Smooth muscle cell (in vitro differentiated cells): Measurements from ENCODE around the gene PHF12. TPM values are rescaled to one million over a fixed set of nuclear protein-coding genes. Genes with fewer than 3 reads are reported as not detected.

Source experiments
- DNase-seq: peaks from one replicate; lab custom pipeline; 2025; ENCODE audit not compliant: unreplicated experiment; lab: John Stamatoyannopoulos, UW
- H2AFZ ChIP-seq: fragments of 200-600 bp; sonication (generic); 2 replicates; pipeline ENCODE4 v1.6.0; 2016; ENCODE audit warnings: antibody characterized with exemption, low read depth, mild to moderate bottlenecking
- H3F3A ChIP-seq: fragments of 200-600 bp; sonication (generic); 2 replicates; pipeline ENCODE4 v1.6.0; 2017; ENCODE audit warnings: antibody characterized with exemption, low read depth
- H3K27ac ChIP-seq: fragments of 200-600 bp; sonication (generic); 2 replicates; pipeline ENCODE4 v1.5.1; 2016; ENCODE audit warnings: low read depth, mild to moderate bottlenecking
- H3K27me3 ChIP-seq: fragments of 200-600 bp; sonication (generic); 2 replicates; pipeline ENCODE4 v1.6.1; 2016; ENCODE audit warnings: low read depth, mild to moderate bottlenecking
- H3K36me3 ChIP-seq: fragments of 200-600 bp; sonication (generic); 2 replicates; pipeline ENCODE4 v1.5.1; 2016; ENCODE audit warnings: low read depth
- H3K4me1 ChIP-seq: fragments of 200-600 bp; sonication (generic); 2 replicates; pipeline ENCODE4 v1.5.1; 2016; ENCODE audit warnings: low read depth
- H3K4me2 ChIP-seq: fragments of 200-600 bp; sonication (generic); 2 replicates; pipeline ENCODE4 v1.6.0; 2016; ENCODE audit warnings: mild to moderate bottlenecking
- H3K4me3 ChIP-seq: fragments of 200-600 bp; sonication (generic); 2 replicates; pipeline ENCODE4 v1.5.1; 2016; ENCODE audit warnings: mild to moderate bottlenecking
- H3K79me2 ChIP-seq: fragments of 200-600 bp; sonication (generic); 2 replicates; pipeline ENCODE4 v1.6.0; 2016; ENCODE audit warnings: low read depth, mild to moderate bottlenecking
- H3K9ac ChIP-seq: fragments of 200-600 bp; sonication (generic); 2 replicates; pipeline ENCODE4 v1.6.0; 2016; ENCODE audit warnings: low read depth
- H3K9me3 ChIP-seq: fragments of 200-600 bp; sonication (generic); replicated peaks from 2 replicates; pipeline ENCODE4 v1.5.1; 2016; ENCODE audit warnings: low read depth
- H4K20me1 ChIP-seq: fragments of 200-600 bp; sonication (generic); 2 replicates; pipeline ENCODE4 v1.6.0; 2016; ENCODE audit warnings: low read depth
- CTCF ChIP-seq: fragments of 200-600 bp; sonication (generic); IDR thresholded peaks from 2 replicates; pipeline ENCODE4 v1.5.1; 2017; ENCODE audit warnings: borderline replicate concordance, mild to moderate bottlenecking, antibody characterized with exemption; ENCODE audit not compliant: insufficient read depth, poor library complexity, severe bottlenecking
- WGBS: methylation state at CpG from one replicate; pipeline ENCODE4 v1.1.7; 2016; ENCODE audit warnings: low lambda C conversion rate; 5-methylcytosine and 5-hydroxymethylcytosine counted together
- polyA plus RNA-seq: library from polyadenylated mRNA; unstranded; fragments of >200 nt; fragmentation: Nextera tagmentation; extraction: Ambion mirVana; gene quantifications from 2 replicates; pipeline ENCODE4 v1.2.1, GENCODE V29; 2016
- total RNA-seq: library from RNA; depleted of rRNA; stranded (reverse); fragments of >200 nt; gene quantifications from 2 replicates; pipeline ENCODE4 v1.2.3, GENCODE V29; 2014

The PHF12 gene
- total and polyA plus RNA-seq, 2 experiments from 2014 or later: 14.0 to 18.9 TPM

- no peak for DNase-seq
- WGBS: 95% methylated on average over 3 of the region's 3 CpGs
- H3K4me3 ChIP-seq: no peak overlapping the region
- no peaks in the 10 kb centered on the region for H3K79me2 ChIP-seq
- no peaks in the 10 kb centered on the region for H4K20me1 ChIP-seq
- H2AFZ ChIP-seq: no peak overlapping the region
- no peak overlapping the region for H3K4me2 ChIP-seq
- H3F3A ChIP-seq: no peaks in the 10 kb centered on the region
- TF ChIP-seq CTCF: no peak
- no peaks in the 10 kb centered on the region for H3K36me3 ChIP-seq
- H3K9me3 ChIP-seq: no peaks in the 10 kb centered on the region
- H3K27ac ChIP-seq: no peak overlapping the region
- H3K9ac ChIP-seq: no peak overlapping the region
- no peaks in the 10 kb centered on the region for H3K27me3 ChIP-seq
- H3K4me1 ChIP-seq: no peaks in the 10 kb centered on the region
Observed at GRCh38 chr17:28862561-28862960, 88.8 kb downstream of the PHF12 start.

- WGBS: 88% methylated on average over 7 of the region's 8 CpGs
- Histone ChIP-seq H3K9ac (no peak overlapping the region), H3K79me2 (no peaks in the 10 kb centered on the region), H3K36me3 (no peaks in the 10 kb centered on the region), H3K4me3 (no peak overlapping the region), H3K27me3 (no peaks in the 10 kb centered on the region), H3F3A (no peaks in the 10 kb centered on the region), H4K20me1 (no peaks in the 10 kb centered on the region), H3K4me1 (no peaks in the 10 kb centered on the region), H3K9me3 (no peaks in the 10 kb centered on the region), H3K27ac (no peak overlapping the region), H2AFZ (no peak overlapping the region), H3K4me2 (no peak overlapping the region)
- TF ChIP-seq CTCF: no peak
- no peak for DNase-seq
Observed at GRCh38 chr17:28861393-28862203, 89.7 kb downstream of the PHF12 start.

GRCh38 chr17:28860363-28860808, 90.9 kb downstream of the PHF12 start:
- peaks cover 5% of the 10 kb centered on the region for H3K4me1 ChIP-seq
- no peaks in the 10 kb centered on the region for H3F3A ChIP-seq
- TF ChIP-seq CTCF: no peak
- no peaks in the 10 kb centered on the region for H3K27me3 ChIP-seq
- H3K9ac ChIP-seq: no peak overlapping the region
- H2AFZ ChIP-seq: no peak overlapping the region
- WGBS: 97% methylated on average over 4 of the region's 4 CpGs
- H3K4me2 ChIP-seq: no peak overlapping the region
- no peaks in the 10 kb centered on the region for H4K20me1 ChIP-seq
- DNase-seq: no peak
- no peaks in the 10 kb centered on the region for H3K36me3 ChIP-seq
- H3K4me3 ChIP-seq: no peak overlapping the region
- H3K9me3 ChIP-seq: no peaks in the 10 kb centered on the region
- H3K27ac ChIP-seq: no peak overlapping the region
- peaks cover 5% of the 10 kb centered on the region for H3K79me2 ChIP-seq

- Histone ChIP-seq H2AFZ (no peak overlapping the region), H3K4me2 (no peak overlapping the region), H3K27me3 (no peaks in the 10 kb centered on the region), H3F3A (no peaks in the 10 kb centered on the region), H3K27ac (no peak overlapping the region), H3K9ac (no peak overlapping the region), H3K4me3 (no peak overlapping the region), H3K9me3 (no peaks in the 10 kb centered on the region), H3K4me1 (peaks cover 6% of the 10 kb centered on the region), H3K36me3 (no peaks in the 10 kb centered on the region), H4K20me1 (no peaks in the 10 kb centered on the region), H3K79me2 (peaks cover 10% of the 10 kb centered on the region)
- WGBS: 48% methylated on average over 2 of the region's 2 CpGs
- no peak for TF ChIP-seq CTCF
- no peak for DNase-seq
Observed at GRCh38 chr17:28858801-28859355, 92.4 kb downstream of the PHF12 start.
